NCI-H2081 (cell line): ENCODE measurements around the gene CLK2.
"Not testable (repeated sequence)": the region's sequence is repeated elsewhere in the genome, so short reads cannot be mapped to it uniquely, and the experiment has no call there.

Source experiments
- DNase-seq, 2 experiments: peaks; one replicate each; lab custom pipeline; 2025; lab: John Stamatoyannopoulos, UW

CLK2 gene

DNA sequence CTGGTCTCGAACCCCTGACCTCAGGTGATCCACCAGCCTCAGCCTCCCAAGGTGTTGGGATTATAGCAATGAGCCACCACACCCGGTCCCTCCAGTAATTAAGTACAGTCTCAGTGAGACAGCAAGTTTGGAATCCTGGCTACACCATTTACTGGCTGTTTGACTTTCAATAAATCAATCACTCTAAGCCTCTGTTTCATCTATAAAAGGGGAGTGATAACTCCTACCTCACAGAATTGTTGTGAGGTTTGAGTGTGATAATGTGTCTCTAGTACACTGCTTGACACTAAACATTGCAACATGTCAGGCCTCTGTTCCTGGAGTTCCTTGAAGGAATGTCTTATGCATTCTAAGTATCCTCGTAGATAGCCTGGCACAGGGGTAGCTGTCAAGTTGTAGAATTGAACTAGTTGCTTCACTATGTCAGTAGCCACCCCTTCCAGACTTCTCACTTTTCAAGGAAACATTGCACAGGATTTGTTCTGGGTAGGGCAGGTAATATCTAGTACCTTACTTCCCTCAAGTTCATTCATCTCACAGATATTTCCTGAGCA, 30.4 kb downstream of the CLK2 start:
- no peak for DNase-seq

DNA sequence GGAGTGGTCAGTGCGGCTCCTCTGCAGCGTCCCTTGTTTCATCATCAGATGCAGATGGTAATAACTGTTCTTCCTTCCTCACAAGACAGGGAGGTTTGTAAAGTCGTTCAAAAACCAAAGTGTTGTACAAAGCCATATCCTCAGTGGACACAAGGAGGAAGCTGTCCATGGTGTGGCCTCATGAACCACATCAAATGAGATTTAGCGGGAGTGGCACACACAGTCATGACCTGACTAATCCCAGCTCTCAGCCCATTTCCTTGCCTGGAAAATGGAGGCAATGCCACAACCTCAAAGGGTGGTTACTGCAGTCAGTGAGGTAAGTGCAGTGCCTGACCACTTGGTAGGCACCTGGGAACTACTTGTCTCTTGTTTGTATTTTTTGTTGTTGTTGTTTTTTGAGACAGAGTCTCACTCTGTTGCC, 31.5 kb downstream of the CLK2 start:
- DNase-seq, result no peak

DNA sequence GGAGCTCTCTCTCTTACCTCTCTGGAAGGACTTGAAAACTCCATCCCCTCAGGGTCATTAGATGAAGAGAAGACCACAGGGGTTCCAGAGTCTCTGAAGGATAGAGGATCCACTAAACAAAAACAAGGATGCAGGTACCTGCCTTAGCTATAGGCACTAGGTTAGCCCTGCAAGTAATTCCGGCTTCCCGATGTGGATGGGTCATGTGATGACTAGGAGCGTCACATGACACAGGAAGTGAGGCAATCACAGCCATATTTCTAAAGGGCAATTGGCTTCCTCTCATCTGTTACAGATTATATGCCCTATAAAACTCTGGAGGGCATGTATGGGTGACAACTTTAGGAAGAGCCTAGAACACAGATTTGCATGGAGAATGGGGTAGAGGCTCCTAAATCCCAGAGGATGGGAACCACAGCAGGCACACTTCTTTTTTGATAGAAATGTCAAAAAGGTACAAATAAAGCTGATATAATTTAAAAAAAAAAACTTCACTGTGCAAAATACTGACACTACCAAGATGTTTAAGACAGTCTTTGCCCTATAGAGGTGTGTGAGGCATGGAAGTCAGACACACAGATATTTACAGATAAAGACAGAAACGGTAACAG, 32.1 kb downstream of the CLK2 start:
- DNase-seq, result peak; percentile 62 to 89

DNA sequence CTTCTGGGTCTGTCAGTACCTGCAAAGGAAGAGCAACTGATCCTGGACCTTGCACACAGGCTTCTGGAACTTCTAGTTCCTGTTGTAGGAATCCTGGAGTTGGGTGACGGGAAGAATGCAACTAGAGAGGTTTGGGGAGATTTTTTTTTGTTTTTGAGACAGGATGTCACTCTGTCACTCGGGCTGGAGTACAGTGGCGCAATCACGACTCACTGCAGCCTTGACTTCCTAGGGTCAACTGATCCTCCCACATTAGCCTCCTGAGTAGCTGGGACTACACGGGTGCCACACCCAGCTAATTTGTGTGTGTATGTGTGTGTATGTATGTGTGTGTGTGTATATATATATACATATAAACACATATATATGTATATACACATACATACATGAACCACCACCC, 36.9 kb downstream of the CLK2 start:
- no peak for DNase-seq

GRCh38 chr1:155235375-155235774, 37.9 kb downstream of the CLK2 start:
- DNase-seq, result not testable (repeated sequence)

DNA sequence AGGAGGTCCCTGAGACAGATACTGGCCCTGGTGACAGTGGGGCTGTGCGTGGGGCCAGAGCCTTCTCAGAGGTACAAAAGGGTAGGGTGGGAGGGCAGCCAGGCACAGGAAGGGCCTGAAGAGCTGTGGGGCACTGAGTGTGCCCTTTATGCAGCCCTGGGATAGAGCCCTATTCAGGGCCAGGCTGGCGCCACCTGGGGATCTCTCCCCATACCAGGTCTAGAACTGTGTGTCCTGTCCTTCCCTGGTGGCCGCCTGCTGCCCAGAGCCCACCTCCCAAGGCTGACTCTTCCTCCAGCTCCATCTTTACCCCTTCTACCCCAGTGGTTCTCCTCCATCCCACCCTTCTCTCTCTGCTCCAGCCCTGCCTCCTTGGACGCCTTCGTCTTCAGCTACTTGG, 39.8 kb downstream of the CLK2 start:
- not testable (repeated sequence) for DNase-seq

DNA sequence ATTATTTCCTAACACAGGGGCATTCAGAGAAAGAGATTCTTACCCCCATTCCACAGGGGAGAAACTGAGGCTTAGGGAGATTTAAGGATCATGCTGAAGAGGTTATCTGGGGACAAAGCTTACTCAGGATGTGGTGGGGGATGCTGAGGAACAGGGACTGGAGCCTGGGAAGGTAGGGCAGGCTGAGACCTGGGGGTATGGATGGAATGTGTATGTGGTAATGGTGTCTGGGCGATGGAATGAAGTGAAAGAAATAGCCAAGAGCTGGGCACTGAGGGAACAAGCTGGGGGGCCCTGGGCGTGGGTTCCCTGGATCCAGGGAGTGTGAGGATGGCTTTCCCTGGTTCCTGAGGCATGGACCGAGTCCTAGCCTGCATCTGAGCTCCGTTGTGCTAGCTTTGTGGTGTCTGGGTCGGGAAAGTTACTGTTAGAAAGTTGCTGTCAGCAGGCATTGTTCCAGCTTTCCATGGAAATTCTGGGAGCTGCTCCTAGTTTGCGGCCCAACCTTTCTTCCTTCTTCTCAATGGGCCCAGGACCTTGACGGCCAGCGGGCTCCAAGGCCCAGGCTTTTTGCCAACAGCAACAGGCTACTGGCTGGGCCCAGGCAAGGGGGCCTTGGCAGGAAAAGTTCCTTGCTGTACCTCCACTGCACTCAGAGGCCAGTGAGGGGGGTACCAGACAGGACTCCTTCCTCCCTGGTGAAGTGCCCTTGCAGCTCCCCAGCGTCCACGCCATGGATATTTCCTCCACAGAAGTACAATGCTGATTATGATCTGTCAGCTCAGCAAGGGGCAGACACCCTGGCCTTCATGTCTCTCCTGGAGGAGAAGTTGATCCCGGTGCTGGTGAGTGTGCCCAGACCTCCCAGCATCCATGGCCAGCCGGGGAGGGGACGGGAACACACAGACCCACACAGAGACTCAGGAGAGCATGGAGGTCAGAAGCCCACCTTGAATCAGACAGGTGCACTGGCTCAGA, 41.0 kb downstream of the CLK2 start:
- DNase-seq, result not testable (repeated sequence)

- DNase-seq, result not testable (repeated sequence)
Observed at GRCh38 chr1:155231302-155231701, 42.0 kb downstream of the CLK2 start.

DNA sequence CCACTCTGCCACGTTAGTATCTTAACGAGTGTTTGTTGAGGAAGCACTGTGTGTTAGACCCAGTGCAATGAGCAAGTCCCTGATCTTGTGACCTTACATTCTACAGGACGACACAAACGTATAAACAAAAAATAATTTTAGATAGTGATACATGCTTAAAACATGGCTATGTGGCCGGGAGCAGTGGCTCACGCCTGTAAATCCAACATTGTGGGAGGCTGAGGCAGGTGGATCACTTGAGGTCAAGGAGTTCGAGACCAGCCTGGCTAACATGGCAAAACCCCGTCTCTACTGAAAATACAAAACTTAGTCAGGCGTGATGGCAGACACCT, 45.2 kb downstream of the CLK2 start:
- DNase-seq, result no peak

GRCh38 chr1:155227261-155228095, 45.8 kb downstream of the CLK2 start:
- DNase-seq, result peak; percentile 100

DNA sequence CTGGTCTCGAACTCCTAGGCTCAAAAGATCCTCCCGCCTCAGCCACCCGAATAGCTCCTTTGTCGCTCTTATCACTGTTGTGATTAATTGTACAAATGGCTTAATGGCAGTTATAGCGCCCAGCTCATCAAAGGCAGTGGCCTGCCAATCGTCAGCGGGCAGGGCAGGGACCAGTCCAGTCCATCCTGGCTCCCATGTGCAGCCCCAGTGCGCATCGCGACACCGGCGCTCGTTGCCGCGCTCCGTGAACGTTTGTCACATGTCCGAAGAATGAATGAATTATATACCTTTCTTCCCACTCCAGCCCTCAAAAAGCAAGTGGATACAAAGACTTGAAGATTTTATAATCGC, 46.4 kb downstream of the CLK2 start:
- peak; percentile 53 to 77 for DNase-seq

- DNase-seq, result peak; percentile 78 to 79
Observed at GRCh38 chr1:155226188-155226909, 47.0 kb downstream of the CLK2 start.

GRCh38 chr1:155225404-155225759, 47.9 kb downstream of the CLK2 start:
- DNase-seq, result not testable (repeated sequence)

- no peak for DNase-seq
Observed at GRCh38 chr1:155223047-155223446, 50.3 kb downstream of the CLK2 start.

DNA sequence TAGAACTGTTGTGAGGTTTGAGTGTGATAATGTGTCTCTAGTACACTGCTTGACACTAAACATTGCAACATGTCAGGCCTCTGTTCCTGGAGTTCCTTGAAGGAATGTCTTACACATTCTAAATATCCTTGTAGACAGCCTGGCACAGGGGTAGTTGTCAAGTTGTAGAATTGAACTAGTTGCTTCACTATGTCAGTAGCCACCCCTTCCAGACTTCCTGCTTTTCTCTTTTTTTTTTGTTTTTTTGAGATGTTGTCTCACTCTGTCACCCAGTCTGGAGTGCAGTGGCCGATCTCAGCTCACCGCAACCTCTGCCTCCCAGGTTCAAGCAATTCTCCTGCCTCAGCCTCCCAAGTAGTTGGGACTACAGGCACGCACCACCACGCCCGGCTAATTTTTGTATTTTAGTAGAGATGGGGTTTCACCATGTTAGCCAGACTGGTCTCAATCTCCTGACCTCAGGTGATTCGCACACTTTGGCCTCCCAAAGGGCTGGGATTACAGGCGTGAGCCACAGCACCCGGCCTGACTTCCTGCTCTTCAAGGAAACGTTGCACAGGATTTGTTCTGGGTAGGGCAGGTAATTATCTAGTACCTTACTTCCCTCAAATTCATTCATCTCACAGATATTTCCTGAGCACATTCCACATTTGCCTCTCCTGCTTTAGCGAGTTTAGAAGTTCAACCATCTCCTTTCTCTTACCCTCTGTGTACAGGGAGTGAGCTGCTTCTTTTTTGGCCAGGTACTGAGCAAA, 52.9 kb downstream of the CLK2 start:
- not testable (repeated sequence) for DNase-seq

DNA sequence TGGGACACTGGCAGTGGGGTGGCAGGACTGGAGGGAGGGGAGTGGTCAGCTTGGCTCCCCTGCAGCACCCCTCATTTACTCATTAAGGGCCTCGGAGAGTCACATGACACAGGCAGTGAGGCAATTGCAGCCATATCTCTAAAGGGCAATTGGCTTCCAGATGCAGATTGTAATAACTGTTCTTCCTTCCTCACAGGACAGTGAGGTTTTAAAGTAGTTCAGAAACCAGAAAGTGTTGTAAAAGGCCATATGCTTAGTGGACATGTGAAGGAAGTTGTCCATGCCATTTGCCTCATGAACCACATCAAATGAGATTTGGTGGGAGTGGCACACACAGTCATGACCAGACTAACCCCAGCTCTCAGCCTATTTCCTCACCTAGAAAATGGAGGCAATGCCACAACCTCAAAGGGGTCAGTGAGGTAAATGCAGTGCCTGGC, 53.7 kb downstream of the CLK2 start:
- peak in 1 of 2 experiments; percentile 63 for DNase-seq

GRCh38 chr1:155218854-155219591, 54.3 kb downstream of the CLK2 start:
- peak; percentile 72 to 84 for DNase-seq

GRCh38 chr1:155214702-155215101, 58.6 kb downstream of the CLK2 start:
- DNase-seq, result not testable (repeated sequence)
